H1 (cell line): ENCODE results near the gene DHRS3. TPM values are rescaled to one million over a fixed set of nuclear protein-coding genes. Genes with fewer than 3 reads are reported as not detected.

Experiments
- CTCF ChIP-seq, 3 experiments: IDR thresholded peaks; 1 replicate in 2 of 3; 2 replicates in 1 of 3; pipeline versions ENCODE4 v1.5.1 to v1.6.1; 2011; ENCODE audit warnings: low read length in 3 of 3, mild to moderate bottlenecking in 3 of 3, inconsistent platforms in 2 of 3, low read depth in 1 of 3, moderate library complexity in 1 of 3; ENCODE audit not compliant: insufficient read depth in 1 of 3; ENCODE audit errors: control extremely low read depth in 1 of 3
- polyA plus RNA-seq, 7 experiments: library from polyadenylated mRNA; depleted of rRNA in 3 of 7; stranded (reverse) in 5 of 7; unstranded in 2 of 7; fragments of >200 nt in 5 of 7; fragments of 200-250 nt in 2 of 7; gene quantifications; 1 replicate in 5 of 7; 2 replicates in 1 of 7; 4 replicates in 1 of 7; pipeline versions ENCODE4 v1.2.1 to v1.2.3, GENCODE V29; 2011 to 2013; ENCODE audit warnings: missing spikeins in 2 of 7, mixed read lengths in 2 of 7
- total RNA-seq: library from RNA; stranded (reverse); fragmentation: NEBNext Ultra II Directional; extraction: Animal tissue kit (Norgen Biotek cat#: 25700); gene quantifications from 2 replicates; pipeline ENCODE4 v1.2.1, GENCODE V29; 2021

DHRS3 gene
- total and polyA plus RNA-seq, 2 of the 8 experiments (the other 6 are each of a cell fraction or from before 2014, with no cell fraction given), result 32.5 to 36.4 TPM

- TF ChIP-seq CTCF (IDR thresholded peaks at IDR 0.05; ENCODE audit: control extremely low read depth in 1 of 3, insufficient read depth in 1 of 3, low read depth in 1 of 3, low read length in 3 of 3), result no peak
These were observed 96.9 kb downstream of the DHRS3 start (continued) for GRCh38 chr1:12521096-12521495.
